Measurements from ENCODE around the gene TAF8.
"Not testable (repeated sequence)": the region's sequence is repeated elsewhere in the genome, so short reads cannot be mapped to it uniquely, and the experiment has no call there.

TAF8 gene

GRCh38 chr6:42029062-42029685 lies 21.1 kb upstream of the TAF8 start:
- FAIRE-seq = no peak

GRCh38 chr6:42029881-42030280 lies 20.4 kb upstream of the TAF8 start:
- no peak for FAIRE-seq

GRCh38 chr6:42030585-42031506 lies 19.5 kb upstream of the TAF8 start:
- FAIRE-seq = no peak

- no peak for FAIRE-seq
Observed at GRCh38 chr6:42032366-42032765, 18.0 kb upstream of the TAF8 start.

GRCh38 chr6:42037669-42038068 lies 12.7 kb upstream of the TAF8 start:
- not testable (repeated sequence) for FAIRE-seq

- FAIRE-seq = no peak
Observed at GRCh38 chr6:42038163-42038562, 12.2 kb upstream of the TAF8 start.

- no peak for FAIRE-seq
Observed at GRCh38 chr6:42038811-42039408, 11.4 kb upstream of the TAF8 start.

GRCh38 chr6:42040856-42041480 lies 9.4 kb upstream of the TAF8 start:
- FAIRE-seq = no peak

GRCh38 chr6:42041481-42042053 lies 8.8 kb upstream of the TAF8 start:
- FAIRE-seq = no peak

- FAIRE-seq = no peak
Observed at GRCh38 chr6:42042108-42042507, 8.2 kb upstream of the TAF8 start.

GRCh38 chr6:42043787-42044475 lies 6.4 kb upstream of the TAF8 start:
- FAIRE-seq = no peak

GRCh38 chr6:42045538-42046460 lies 4.5 kb upstream of the TAF8 start:
- no peak for FAIRE-seq

- FAIRE-seq = no peak
Observed at GRCh38 chr6:42046464-42047212, 3.7 kb upstream of the TAF8 start.

GRCh38 chr6:42047213-42047590 lies 3.1 kb upstream of the TAF8 start:
- FAIRE-seq = no peak

GRCh38 chr6:42047790-42048405 lies 2.4 kb upstream of the TAF8 start:
- no peak for FAIRE-seq

GRCh38 chr6:42049116-42049809 lies 1.1 kb upstream of the TAF8 start:
- no peak for FAIRE-seq

- no peak for FAIRE-seq
Observed at GRCh38 chr6:42049948-42050296, 402 bp upstream of the TAF8 start.

GRCh38 chr6:42051268-42051653 lies 937 bp downstream of the TAF8 start:
- no peak for FAIRE-seq

- FAIRE-seq = no peak
Observed at GRCh38 chr6:42053601-42054000, 3.3 kb downstream of the TAF8 start.

GRCh38 chr6:42059743-42060142 lies 9.4 kb downstream of the TAF8 start:
- no peak for FAIRE-seq
